PFSK-1 (cell line): Measurements from ENCODE around the gene ABI3BP.

Experiments used
- FOXP2 ChIP-seq: optimal IDR thresholded peaks from 2 replicates; pipeline ENCODE3; 2011; ENCODE audit warnings: borderline replicate concordance, control low read depth, inconsistent platforms; ENCODE audit not compliant: insufficient read depth; ENCODE audit errors: extremely low read length, extremely low read depth
- POLR2AphosphoS5 ChIP-seq: IDR thresholded peaks from 2 replicates; pipeline ENCODE4 v1.6.1; 2012; ENCODE audit warnings: low read depth, mild to moderate bottlenecking, control low read depth, low read length, moderate library complexity
- SIN3A ChIP-seq: IDR thresholded peaks from 2 replicates; pipeline ENCODE4 v1.6.1; 2012; ENCODE audit warnings: mild to moderate bottlenecking, low read length, moderate library complexity, borderline replicate concordance; ENCODE audit not compliant: insufficient read depth
- TAF1 ChIP-seq: IDR thresholded peaks from 2 replicates; pipeline ENCODE4 v1.6.1; 2012; ENCODE audit warnings: low read length, control low read depth, borderline replicate concordance; ENCODE audit not compliant: insufficient read depth
- TF ChIP-seq, protein P1 (sequence below), 2 experiments: IDR thresholded peaks; 2 replicates each; pipeline versions ENCODE4 v1.6.1 to v1.8.0; 2011 to 2012; ENCODE audit warnings: low read depth in 2 of 2, low read length in 2 of 2, control low read depth in 1 of 2, inconsistent platforms in 1 of 2, mild to moderate bottlenecking in 1 of 2, moderate library complexity in 1 of 2; ENCODE audit not compliant: insufficient read depth in 1 of 2

The ABI3BP gene

DNA sequence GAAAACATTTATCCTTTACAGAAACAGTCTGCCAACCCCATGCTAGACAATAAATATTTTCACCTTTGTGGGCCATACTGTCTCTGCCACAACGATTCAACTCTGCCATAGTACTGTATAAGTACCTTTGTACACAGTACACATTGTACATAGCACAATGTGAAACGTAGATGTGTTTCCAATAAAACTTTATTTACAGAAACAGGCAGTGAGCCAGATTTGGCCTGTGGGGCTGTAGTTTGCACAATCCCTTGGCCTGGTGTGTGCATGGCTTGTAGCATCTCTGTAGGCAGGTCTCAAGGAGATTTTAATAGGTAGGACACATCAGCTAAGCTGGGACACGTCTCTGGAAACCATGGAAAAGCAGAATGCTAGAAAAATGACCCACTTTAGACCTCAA, 209.6 kb downstream of the ABI3BP start:
- TF ChIP-seq POLR2AphosphoS5 (no peak), TAF1 (no peak), FOXP2 (no peak), SIN3A (no peak)
- TF ChIP-seq, protein P1, sequence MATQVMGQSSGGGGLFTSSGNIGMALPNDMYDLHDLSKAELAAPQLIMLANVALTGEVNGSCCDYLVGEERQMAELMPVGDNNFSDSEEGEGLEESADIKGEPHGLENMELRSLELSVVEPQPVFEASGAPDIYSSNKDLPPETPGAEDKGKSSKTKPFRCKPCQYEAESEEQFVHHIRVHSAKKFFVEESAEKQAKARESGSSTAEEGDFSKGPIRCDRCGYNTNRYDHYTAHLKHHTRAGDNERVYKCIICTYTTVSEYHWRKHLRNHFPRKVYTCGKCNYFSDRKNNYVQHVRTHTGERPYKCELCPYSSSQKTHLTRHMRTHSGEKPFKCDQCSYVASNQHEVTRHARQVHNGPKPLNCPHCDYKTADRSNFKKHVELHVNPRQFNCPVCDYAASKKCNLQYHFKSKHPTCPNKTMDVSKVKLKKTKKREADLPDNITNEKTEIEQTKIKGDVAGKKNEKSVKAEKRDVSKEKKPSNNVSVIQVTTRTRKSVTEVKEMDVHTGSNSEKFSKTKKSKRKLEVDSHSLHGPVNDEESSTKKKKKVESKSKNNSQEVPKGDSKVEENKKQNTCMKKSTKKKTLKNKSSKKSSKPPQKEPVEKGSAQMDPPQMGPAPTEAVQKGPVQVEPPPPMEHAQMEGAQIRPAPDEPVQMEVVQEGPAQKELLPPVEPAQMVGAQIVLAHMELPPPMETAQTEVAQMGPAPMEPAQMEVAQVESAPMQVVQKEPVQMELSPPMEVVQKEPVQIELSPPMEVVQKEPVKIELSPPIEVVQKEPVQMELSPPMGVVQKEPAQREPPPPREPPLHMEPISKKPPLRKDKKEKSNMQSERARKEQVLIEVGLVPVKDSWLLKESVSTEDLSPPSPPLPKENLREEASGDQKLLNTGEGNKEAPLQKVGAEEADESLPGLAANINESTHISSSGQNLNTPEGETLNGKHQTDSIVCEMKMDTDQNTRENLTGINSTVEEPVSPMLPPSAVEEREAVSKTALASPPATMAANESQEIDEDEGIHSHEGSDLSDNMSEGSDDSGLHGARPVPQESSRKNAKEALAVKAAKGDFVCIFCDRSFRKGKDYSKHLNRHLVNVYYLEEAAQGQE (IDR thresholded peaks at IDR 0.05; ENCODE audit: insufficient read depth in 1 of 2, low read depth in 2 of 2, low read length in 2 of 2) = no peak

GRCh38 chr3:100782906-100783305, 210.3 kb downstream of the ABI3BP start:
- TF ChIP-seq, protein P1 (IDR thresholded peaks at IDR 0.05; ENCODE audit: insufficient read depth in 1 of 2, low read depth in 2 of 2, low read length in 2 of 2) = no peak
- TF ChIP-seq FOXP2 = no peak
- TF ChIP-seq TAF1 = no peak

- TF ChIP-seq, protein P1 (IDR thresholded peaks at IDR 0.05; ENCODE audit: insufficient read depth in 1 of 2, low read depth in 2 of 2, low read length in 2 of 2) = no peak
- TF ChIP-seq POLR2AphosphoS5 (no peak), TAF1 (no peak), SIN3A (no peak), FOXP2 (no peak)
These were observed 210.9 kb downstream of the ABI3BP start for GRCh38 chr3:100782348-100782747.

DNA sequence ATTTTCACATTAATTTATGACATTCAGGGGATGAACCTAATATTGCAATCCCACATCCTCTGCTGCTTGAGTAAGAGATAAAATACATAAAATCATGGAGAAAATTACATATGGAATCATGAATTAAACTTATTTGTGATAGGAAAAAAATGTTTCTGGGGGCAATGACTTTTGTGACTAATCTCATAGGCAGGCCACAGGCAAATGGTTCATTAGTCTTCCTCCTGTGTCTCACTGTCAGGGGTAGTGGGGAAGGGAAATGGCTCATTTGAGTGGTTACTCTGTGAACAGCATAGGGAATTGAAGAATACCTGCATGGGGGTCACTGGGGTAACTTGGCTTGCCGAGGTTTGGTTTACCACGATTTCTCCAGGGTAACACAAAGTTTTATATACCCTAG, 211.9 kb downstream of the ABI3BP start:
- TF ChIP-seq POLR2AphosphoS5 (no peak), FOXP2 (no peak), TAF1 (no peak), SIN3A (no peak)
- TF ChIP-seq, protein P1 (IDR thresholded peaks at IDR 0.05; ENCODE audit: insufficient read depth in 1 of 2, low read depth in 2 of 2, low read length in 2 of 2) = no peak

GRCh38 chr3:100780071-100780622, 213.1 kb downstream of the ABI3BP start:
- no peak for TF ChIP-seq SIN3A
- TF ChIP-seq, protein P1 (IDR thresholded peaks at IDR 0.05; ENCODE audit: insufficient read depth in 1 of 2, low read depth in 2 of 2, low read length in 2 of 2) = no peak
